Measurements from ENCODE around the gene WNT6. TPM values are rescaled to one million over a fixed set of nuclear protein-coding genes. Genes with fewer than 3 reads are reported as not detected.

Gene WNT6
- total RNA-seq, 4 donors from 2014 or later = 2.7 to 5.1 TPM; not detected in 2

DNA sequence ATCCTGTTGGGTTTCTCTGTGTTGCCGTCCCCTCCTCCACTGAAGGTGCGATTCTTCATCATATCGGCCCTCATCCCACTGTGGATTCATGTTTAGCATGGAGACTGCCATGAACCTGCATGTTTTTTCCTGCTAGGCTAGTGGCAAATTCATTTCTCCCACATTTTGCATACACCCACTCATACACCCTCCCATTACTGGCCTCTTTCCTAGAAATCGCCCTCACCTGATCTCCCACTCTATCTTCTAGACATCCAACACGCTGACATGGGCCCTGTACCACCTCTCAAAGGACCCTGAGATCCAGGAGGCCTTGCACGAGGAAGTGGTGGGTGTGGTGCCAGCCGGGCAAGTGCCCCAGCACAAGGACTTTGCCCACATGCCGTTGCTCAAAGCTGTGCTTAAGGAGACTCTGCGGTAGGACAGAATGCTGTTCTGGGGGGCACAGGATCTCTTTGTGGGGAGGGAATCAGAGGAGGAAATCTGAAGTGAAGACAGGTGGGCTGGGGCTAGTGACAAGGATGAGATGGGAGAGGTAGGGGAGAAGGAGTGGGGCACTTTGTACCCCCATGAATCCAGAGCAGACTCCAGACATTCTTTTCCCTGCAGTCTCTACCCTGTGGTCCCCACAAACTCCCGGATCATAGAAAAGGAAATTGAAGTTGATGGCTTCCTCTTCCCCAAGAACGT, 45.7 kb upstream of the WNT6 start:
- Histone ChIP-seq H3K4me1 (no peaks in the 10 kb centered on the region), H3K27me3 (no peaks in the 10 kb centered on the region), H3K9me3 (no peaks in the 10 kb centered on the region), H3K36me3 (no peaks in the 10 kb centered on the region), H3K27ac (no peak overlapping the region), H3K4me3 (replicated peaks in 1 of 3) (no peak overlapping the region)
- WGBS, 2 donors = 81 to 90% methylated on average over 11 of the region's 11 CpGs
- no peak for DNase-seq
- TF ChIP-seq, protein P1, sequence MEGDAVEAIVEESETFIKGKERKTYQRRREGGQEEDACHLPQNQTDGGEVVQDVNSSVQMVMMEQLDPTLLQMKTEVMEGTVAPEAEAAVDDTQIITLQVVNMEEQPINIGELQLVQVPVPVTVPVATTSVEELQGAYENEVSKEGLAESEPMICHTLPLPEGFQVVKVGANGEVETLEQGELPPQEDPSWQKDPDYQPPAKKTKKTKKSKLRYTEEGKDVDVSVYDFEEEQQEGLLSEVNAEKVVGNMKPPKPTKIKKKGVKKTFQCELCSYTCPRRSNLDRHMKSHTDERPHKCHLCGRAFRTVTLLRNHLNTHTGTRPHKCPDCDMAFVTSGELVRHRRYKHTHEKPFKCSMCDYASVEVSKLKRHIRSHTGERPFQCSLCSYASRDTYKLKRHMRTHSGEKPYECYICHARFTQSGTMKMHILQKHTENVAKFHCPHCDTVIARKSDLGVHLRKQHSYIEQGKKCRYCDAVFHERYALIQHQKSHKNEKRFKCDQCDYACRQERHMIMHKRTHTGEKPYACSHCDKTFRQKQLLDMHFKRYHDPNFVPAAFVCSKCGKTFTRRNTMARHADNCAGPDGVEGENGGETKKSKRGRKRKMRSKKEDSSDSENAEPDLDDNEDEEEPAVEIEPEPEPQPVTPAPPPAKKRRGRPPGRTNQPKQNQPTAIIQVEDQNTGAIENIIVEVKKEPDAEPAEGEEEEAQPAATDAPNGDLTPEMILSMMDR (IDR thresholded peaks at IDR 0.05) = no peak
- no peak for TF ChIP-seq POLR2A (IDR thresholded peaks at IDR 0.05)
- intact Hi-C loops (cut with DNase I) = no loop called here

DNA sequence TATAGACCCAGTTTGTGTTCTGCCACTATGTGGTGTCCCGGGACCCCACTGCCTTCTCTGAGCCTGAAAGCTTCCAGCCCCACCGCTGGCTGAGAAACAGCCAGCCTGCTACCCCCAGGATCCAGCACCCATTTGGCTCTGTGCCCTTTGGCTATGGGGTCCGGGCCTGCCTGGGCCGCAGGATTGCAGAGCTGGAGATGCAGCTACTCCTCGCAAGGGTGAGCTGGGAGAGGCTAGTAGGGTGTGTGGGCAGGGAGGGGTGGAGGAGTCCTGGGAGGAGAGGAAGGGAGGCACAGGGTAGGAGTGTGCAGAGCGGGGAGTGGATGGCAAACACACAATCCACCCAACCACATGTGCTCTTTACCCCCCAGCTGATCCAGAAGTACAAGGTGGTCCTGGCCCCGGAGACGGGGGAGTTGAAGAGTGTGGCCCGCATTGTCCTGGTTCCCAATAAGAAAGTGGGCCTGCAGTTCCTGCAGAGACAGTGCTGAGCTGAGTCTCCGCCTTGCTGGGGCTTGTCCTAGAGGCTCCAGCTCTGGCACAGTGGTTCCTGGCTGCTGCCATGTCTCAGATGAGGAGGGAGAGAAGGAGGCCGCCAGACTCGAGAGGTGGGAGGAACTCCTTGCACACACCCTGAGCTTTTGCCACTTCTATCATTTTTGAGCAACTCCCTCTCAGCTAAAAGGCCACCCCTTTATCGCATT, 44.9 kb upstream of the WNT6 start:
- Histone ChIP-seq H3K36me3 (no peaks in the 10 kb centered on the region), H3K27me3 (no peaks in the 10 kb centered on the region), H3K4me3 (replicated peaks in 1 of 3) (no peak overlapping the region), H3K27ac (no peak overlapping the region), H3K4me1 (no peaks in the 10 kb centered on the region), H3K9me3 (no peaks in the 10 kb centered on the region)
- no peak for DNase-seq
- TF ChIP-seq, protein P1 (IDR thresholded peaks at IDR 0.05) = no peak
- no peak for TF ChIP-seq POLR2A (IDR thresholded peaks at IDR 0.05)
- 92 to 96% methylated on average over 13 of the region's 13 CpGs for WGBS, 2 donors
- intact Hi-C loops (cut with DNase I) = no loop called here

DNA sequence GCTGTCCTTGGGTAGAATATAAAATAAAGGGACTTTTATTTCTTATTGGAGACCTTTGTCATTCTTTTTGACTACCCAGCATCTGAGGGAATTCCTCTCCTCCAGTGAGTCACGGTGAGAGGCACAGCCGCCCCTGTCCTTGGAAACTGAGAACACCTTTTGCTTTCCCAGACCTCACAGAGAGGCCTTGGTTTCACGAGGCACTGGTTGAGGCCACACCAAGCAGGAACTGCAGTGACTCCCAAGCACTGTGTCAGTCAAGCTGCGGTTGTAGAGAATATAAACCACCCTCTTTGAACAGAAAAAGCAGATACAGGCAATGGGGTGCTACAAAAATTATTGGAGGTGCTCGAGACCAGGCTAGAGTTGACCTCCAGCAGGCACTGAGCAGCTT, 44.4 kb upstream of the WNT6 start:
- H3K27me3 ChIP-seq = no peaks in the 10 kb centered on the region
- WGBS, 2 donors = 79 to 80% methylated on average over 5 of the region's 5 CpGs
- TF ChIP-seq, protein P1 (IDR thresholded peaks at IDR 0.05) = no peak
- no peak for TF ChIP-seq POLR2A (IDR thresholded peaks at IDR 0.05)
- H3K36me3 ChIP-seq = no peaks in the 10 kb centered on the region
- H3K4me1 ChIP-seq = no peaks in the 10 kb centered on the region
- no peak overlapping the region for H3K27ac ChIP-seq
- no peaks in the 10 kb centered on the region for H3K9me3 ChIP-seq
- DNase-seq = no peak
- no peak overlapping the region for H3K4me3 ChIP-seq (replicated peaks in 1 of 3)
- intact Hi-C loops (cut with DNase I) = no loop called here

DNA sequence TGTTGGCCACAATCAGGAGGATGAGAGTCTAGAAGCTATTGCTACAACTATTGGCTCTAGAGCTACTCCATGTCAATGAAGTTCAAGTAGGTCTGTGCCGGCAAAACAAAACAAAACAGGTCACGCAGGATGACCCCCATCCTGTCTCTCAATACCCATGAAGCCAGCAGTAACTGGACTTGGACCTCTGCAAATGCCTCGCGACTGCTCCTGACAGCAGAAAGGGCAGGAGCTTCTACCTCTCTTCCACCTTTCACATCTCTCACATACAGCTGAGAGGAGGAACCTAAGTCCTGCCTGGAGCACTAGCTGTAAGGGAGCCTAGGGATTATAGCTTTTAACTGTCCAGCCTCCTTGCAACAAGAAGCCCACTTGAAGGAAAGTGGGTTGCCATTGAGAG, 44.0 kb upstream of the WNT6 start:
- H3K4me1 ChIP-seq = no peaks in the 10 kb centered on the region
- intact Hi-C loops (cut with DNase I) = no loop called here
- no peak for TF ChIP-seq POLR2A (IDR thresholded peaks at IDR 0.05)
- TF ChIP-seq, protein P1 (IDR thresholded peaks at IDR 0.05) = no peak
- H3K27me3 ChIP-seq = no peaks in the 10 kb centered on the region
- H3K27ac ChIP-seq = no peak overlapping the region
- H3K9me3 ChIP-seq = no peaks in the 10 kb centered on the region
- H3K36me3 ChIP-seq = no peaks in the 10 kb centered on the region
- 77 to 87% methylated on average over 4 of the region's 4 CpGs for WGBS, 2 donors
- DNase-seq = no peak
- H3K4me3 ChIP-seq (replicated peaks in 1 of 3) = no peak overlapping the region

DNA sequence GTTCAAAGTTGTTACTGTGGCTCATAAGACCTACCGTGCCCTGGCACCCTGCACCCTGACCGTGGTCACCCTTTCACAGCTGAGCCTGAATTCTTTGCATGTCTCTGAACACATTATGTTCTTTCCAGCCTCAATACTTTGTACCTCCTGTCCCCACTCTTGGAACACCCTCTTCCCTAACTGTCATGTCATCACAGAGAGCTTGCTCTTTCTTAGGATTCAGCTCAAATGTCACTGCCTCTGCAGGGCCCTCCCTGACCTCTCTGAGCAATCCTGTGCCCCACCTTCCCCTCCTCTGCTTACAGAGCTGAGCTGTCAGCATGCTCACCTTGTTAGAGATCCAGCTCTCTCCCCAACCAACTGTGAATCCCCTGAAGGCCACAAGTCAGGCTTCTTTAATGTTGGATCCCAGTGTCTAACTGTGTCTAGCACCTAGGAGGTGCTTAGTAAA, 43.0 kb upstream of the WNT6 start:
- H3K27me3 ChIP-seq = no peaks in the 10 kb centered on the region
- H3K36me3 ChIP-seq = no peaks in the 10 kb centered on the region
- no peak for DNase-seq
- no peaks in the 10 kb centered on the region for H3K4me1 ChIP-seq
- no peak overlapping the region for H3K27ac ChIP-seq
- TF ChIP-seq, protein P1 (IDR thresholded peaks at IDR 0.05) = no peak
- no peak for TF ChIP-seq POLR2A (IDR thresholded peaks at IDR 0.05)
- H3K4me3 ChIP-seq (replicated peaks in 1 of 3) = no peak overlapping the region
- intact Hi-C loops (cut with DNase I) = no loop called here
- H3K9me3 ChIP-seq = no peaks in the 10 kb centered on the region
- 90 to 95% methylated on average over 2 of the region's 2 CpGs for WGBS, 2 donors

Data from thyroid gland (tissue), 4 donors.